HepG2 (cell line): Measurements from ENCODE around the gene PAQR7. TPM values are rescaled to one million over a fixed set of nuclear protein-coding genes. Genes with fewer than 3 reads are reported as not detected.

ENCODE experiments used
- AHR ChIP-seq: IDR thresholded peaks from 2 replicates; pipeline ENCODE4 v1.6.1; 2018; ENCODE audit warnings: missing genetic modification reagents, missing compliant biosample characterization
- BATF2 ChIP-seq: sonication (generic); formaldehyde crosslinking; IDR thresholded peaks from 2 replicates; pipeline ENCODE4 v1.8.0; 2022; ENCODE audit warnings: mild to moderate bottlenecking, missing genetic modification reagents, moderate library complexity
- DR1 ChIP-seq: sonication (generic); formaldehyde crosslinking; IDR thresholded peaks from 2 replicates; pipeline ENCODE4 v1.8.0; 2021; ENCODE audit warnings: mild to moderate bottlenecking, missing genetic modification reagents, inconsistent platforms
- ERF ChIP-seq: IDR thresholded peaks from 2 replicates; pipeline ENCODE4 v1.6.1; 2018; ENCODE audit warnings: missing biosample characterization, missing genetic modification reagents
- GFI1 ChIP-seq: sonication (generic); formaldehyde crosslinking; IDR thresholded peaks from 2 replicates; pipeline ENCODE4 v1.5.0; 2020; ENCODE audit warnings: missing genetic modification reagents, mild to moderate bottlenecking, borderline replicate concordance
- HIC2 ChIP-seq: sonication (generic); formaldehyde crosslinking; IDR thresholded peaks from 2 replicates; pipeline ENCODE4 v1.9.0; 2022; ENCODE audit warnings: low read depth, missing genetic modification reagents
- HNF1B ChIP-seq: sonication (generic); formaldehyde crosslinking; IDR thresholded peaks from 2 replicates; pipeline ENCODE4 v1.5.1; 2020; ENCODE audit warnings: mild to moderate bottlenecking, moderate library complexity, missing genetic modification reagents
- HNF4G ChIP-seq, 2 experiments: sonication (generic) in 1 of 2; formaldehyde crosslinking in 1 of 2; IDR thresholded peaks; 2 replicates each; pipeline versions ENCODE4 v1.4.0 to v1.6.1; 2011 to 2020; ENCODE audit warnings: borderline replicate concordance in 2 of 2, low read depth in 2 of 2, mild to moderate bottlenecking in 2 of 2, low read length in 1 of 2, missing genetic modification reagents in 1 of 2, moderate library complexity in 1 of 2
- MLX ChIP-seq: IDR thresholded peaks from 2 replicates; pipeline ENCODE4 v1.6.1; 2016
- NCOA2 ChIP-seq: sonication (generic); formaldehyde crosslinking; IDR thresholded peaks from 2 replicates; pipeline ENCODE4 v1.8.0; 2022; ENCODE audit warnings: inconsistent platforms
- RFXAP ChIP-seq: sonication (generic); formaldehyde crosslinking; IDR thresholded peaks from 2 replicates; pipeline ENCODE4 v1.4.0; 2020; ENCODE audit warnings: missing genetic modification reagents, borderline replicate concordance
- ZBTB3 ChIP-seq: sonication (generic); formaldehyde crosslinking; IDR thresholded peaks from 2 replicates; pipeline ENCODE4 v1.4.0; 2020; ENCODE audit warnings: low read depth, mild to moderate bottlenecking, moderate library complexity, missing genetic modification reagents, borderline replicate concordance
- ZBTB33 ChIP-seq: sonication (generic); formaldehyde crosslinking; IDR thresholded peaks from 2 replicates; pipeline ENCODE4 v1.4.0; 2020; ENCODE audit warnings: missing genetic modification reagents
- ZBTB44 ChIP-seq: sonication (generic); formaldehyde crosslinking; IDR thresholded peaks from 2 replicates; pipeline ENCODE4 v1.4.0; 2020; ENCODE audit warnings: missing genetic modification reagents
- ZNF280B ChIP-seq: sonication (generic); formaldehyde crosslinking; IDR thresholded peaks from 2 replicates; pipeline ENCODE4 v1.5.0; 2020; ENCODE audit warnings: missing genetic modification reagents, mild to moderate bottlenecking, borderline replicate concordance
- ZNF629 ChIP-seq: sonication (generic); formaldehyde crosslinking; conservative IDR thresholded peaks from 2 replicates; pipeline ENCODE4 v1.5.0; 2020; ENCODE audit warnings: missing genetic modification reagents
- ZNF781 ChIP-seq: sonication (generic); formaldehyde crosslinking; IDR thresholded peaks from 2 replicates; pipeline ENCODE4 v1.5.1; 2020; ENCODE audit warnings: borderline replicate concordance, mild to moderate bottlenecking, missing genetic modification reagents; ENCODE audit errors: not compliant biosample characterization
- polyA plus RNA-seq, 8 experiments: library from polyadenylated mRNA; depleted of rRNA in 3 of 8; stranded (reverse) in 7 of 8; unstranded in 1 of 8; fragments of >200 nt; fragmentation: Illumina TruSeq in 4 of 8; extraction: Trizol in 4 of 8; gene quantifications; 2 replicates each; pipeline versions ENCODE4 v1.2.1 to v1.2.3, GENCODE V29; 2011 to 2016; ENCODE audit warnings: low read depth in 4 of 8, missing spikeins in 1 of 8, mixed read lengths in 1 of 8; ENCODE audit not compliant: insufficient read depth in 1 of 8
- total RNA-seq, 5 experiments: library from RNA; depleted of rRNA; stranded (reverse); fragments of >200 nt; fragmentation: Illumina TruSeq; extraction: Trizol; gene quantifications; 2 replicates each; pipeline ENCODE4 v1.2.3, GENCODE V29; 2016; ENCODE audit warnings: low read depth in 1 of 5

The PAQR7 gene
- total and polyA plus RNA-seq, 2 of the 13 experiments (the other 11 are each of a cell fraction or from before 2014, with no cell fraction given), result 13.2 to 16.6 TPM

GRCh38 chr1:25871086-25871703 lies 4.3 kb downstream of the PAQR7 start (continued):
- TF ChIP-seq HIC2 (CRISPR knock-in tag) (no peak), ZNF781 (CRISPR knock-in tag) (no peak), DR1 (CRISPR knock-in tag) (no peak), ZBTB33 (CRISPR knock-in tag) (no peak), BATF2 (CRISPR knock-in tag) (no peak), AHR (CRISPR knock-in tag) (no peak), ZBTB44 (no peak), HNF4G (IDR thresholded peaks at IDR 0.05; ENCODE audit: borderline replicate concordance, low read depth, low read length) (0 out of 2 replicates have a peak, but pooled peaks have one; percentile 20), HNF4G (CRISPR knock-in tag; IDR thresholded peaks at IDR 0.05; ENCODE audit: borderline replicate concordance, low read depth) (no peak), HNF1B (peak; percentile 52; the same call in 1 of the 2 replicates), GFI1 (CRISPR knock-in tag) (peak; percentile 86; the same call in 1 of the 2 replicates), RFXAP (CRISPR knock-in tag) (0 out of 2 replicates have a peak, but pooled peaks have one; percentile 8), NCOA2 (CRISPR knock-in tag) (peak; percentile 71), ZBTB3 (0 out of 2 replicates have a peak, but pooled peaks have one; percentile 38), MLX (CRISPR knock-in tag) (no peak), ZNF629 (no peak), ZNF280B (0 out of 2 replicates have a peak, but pooled peaks have one; percentile 35), ERF (CRISPR knock-in tag) (peak; percentile 11; the same call in 1 of the 2 replicates)
